ENCODE results near the gene ARFGAP2.

- TF ChIP-seq CTCF (IDR thresholded peaks at IDR 0.05; ENCODE audit: insufficient read depth, low read length) (no peak), POLR2AphosphoS5 (IDR thresholded peaks at IDR 0.05; ENCODE audit: low read depth) (no peak), REST (IDR thresholded peaks at IDR 0.05; ENCODE audit: insufficient replicate concordance, low read depth) (no peak), GABPA (IDR thresholded peaks at IDR 0.05; ENCODE audit: low read depth) (no peak), SPI1 (IDR thresholded peaks at IDR 0.05; ENCODE audit: borderline replicate concordance, low read depth) (no peak)
Measured at GRCh38 chr11:47131136-47131535, 45.5 kb downstream of the ARFGAP2 start.

Measured in HL-60 (cell line).